HUES6 (cell line): Measurements from ENCODE around the gene FAM120C.

Experiments used
- H3K27ac ChIP-seq: 2 replicates; pipeline ENCODE4 v1.7.0; 2013; ENCODE audit warnings: low read depth, mild to moderate bottlenecking, low read length, inconsistent platforms
- H3K27me3 ChIP-seq: 2 replicates; pipeline ENCODE4 v1.6.1; 2013; ENCODE audit warnings: low read length; ENCODE audit not compliant: control insufficient read depth, insufficient read depth
- H3K36me3 ChIP-seq: 2 replicates; pipeline ENCODE4 v1.6.1; 2013; ENCODE audit warnings: low read length; ENCODE audit not compliant: control insufficient read depth, insufficient read depth
- H3K4me1 ChIP-seq: 2 replicates; pipeline ENCODE4 v1.6.1; 2013; ENCODE audit warnings: low read length; ENCODE audit not compliant: control insufficient read depth, insufficient read depth
- H3K4me3 ChIP-seq: 2 replicates; pipeline ENCODE4 v1.5.1; 2013; ENCODE audit warnings: low read depth, low read length
- H3K9ac ChIP-seq: one replicate; pipeline ENCODE4 v1.6.1; 2013; ENCODE audit warnings: mild to moderate bottlenecking, low read length
- H3K9me3 ChIP-seq: 2 replicates; pipeline ENCODE4 v1.6.1; 2013; ENCODE audit warnings: low read depth, low read length; ENCODE audit not compliant: control insufficient read depth, insufficient read depth

The FAM120C gene

GRCh38 chrX:54042609-54043021, 140.4 kb downstream of the FAM120C start:
- no peaks in the 10 kb centered on the region for H3K27me3 ChIP-seq
- peaks cover 27% of the 10 kb centered on the region for H3K36me3 ChIP-seq
- H3K4me3 ChIP-seq: peak overlapping the region; percentile 86
- peak overlapping the region; percentile 10 for H3K9ac ChIP-seq
- H3K27ac ChIP-seq: no peak overlapping the region
- peaks cover 8% of the 10 kb centered on the region; the same call in 1 of the 2 replicates for H3K4me1 ChIP-seq
- peaks cover 3% of the 10 kb centered on the region; the same call in 1 of the 2 replicates for H3K9me3 ChIP-seq

- Histone ChIP-seq H3K27ac (no peak overlapping the region), H3K9me3 (peaks cover 14% of the 10 kb centered on the region; the same call in 1 of the 2 replicates), H3K27me3 (no peaks in the 10 kb centered on the region), H3K4me1 (no peaks in the 10 kb centered on the region), H3K36me3 (peaks cover 38% of the 10 kb centered on the region), H3K4me3 (no peak overlapping the region), H3K9ac (no peak overlapping the region)
These were observed 152.7 kb downstream of the FAM120C start for GRCh38 chrX:54030329-54030728.

DNA sequence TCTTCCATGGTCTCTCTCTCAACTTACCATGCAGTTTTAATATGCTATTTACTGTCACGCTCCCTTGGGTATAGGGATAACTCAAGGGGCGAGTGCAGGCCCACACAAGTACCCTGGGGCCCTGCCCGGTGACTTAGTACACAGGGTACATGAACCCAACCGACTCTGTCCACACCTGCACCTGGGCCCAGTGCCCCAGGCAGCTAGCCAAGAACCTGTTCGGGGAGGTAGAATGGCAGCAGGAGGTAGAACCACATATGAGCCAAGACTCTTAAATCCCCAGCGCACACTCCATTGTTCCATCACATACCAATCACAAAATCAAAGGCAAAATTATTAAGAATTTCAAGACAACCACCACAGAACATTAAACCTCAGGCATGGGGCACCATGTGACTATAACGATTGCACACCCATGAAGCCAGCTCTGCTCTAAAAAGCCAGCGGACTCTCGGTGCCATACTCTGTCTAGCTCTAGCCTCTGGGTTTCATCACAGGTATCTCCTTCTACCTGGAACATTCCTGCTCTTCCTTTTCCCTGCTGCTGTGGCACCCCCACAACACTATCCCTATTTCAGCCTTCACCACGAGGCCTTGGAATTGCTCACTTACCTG, 153.4 kb downstream of the FAM120C start:
- Histone ChIP-seq H3K36me3 (peaks cover 37% of the 10 kb centered on the region), H3K27me3 (no peaks in the 10 kb centered on the region), H3K9me3 (peaks cover 14% of the 10 kb centered on the region; the same call in 1 of the 2 replicates), H3K4me3 (no peak overlapping the region), H3K9ac (no peak overlapping the region), H3K27ac (no peak overlapping the region), H3K4me1 (no peaks in the 10 kb centered on the region)

- H3K4me3 ChIP-seq: no peak overlapping the region
- no peak overlapping the region for H3K9ac ChIP-seq
- peaks cover 20% of the 10 kb centered on the region for H3K36me3 ChIP-seq
- no peaks in the 10 kb centered on the region for H3K27me3 ChIP-seq
- H3K27ac ChIP-seq: no peak overlapping the region
- H3K4me1 ChIP-seq: no peaks in the 10 kb centered on the region
- H3K9me3 ChIP-seq: peaks cover 17% of the 10 kb centered on the region; the same call in 1 of the 2 replicates
These were observed 158.7 kb downstream of the FAM120C start for GRCh38 chrX:54024350-54024749.
